HCT116 (cell line): ENCODE measurements around the gene MRRF.

Experiments
- ATF3 ChIP-seq: IDR thresholded peaks from 2 replicates; pipeline ENCODE4 v1.6.1; 2012
- CEBPB ChIP-seq: IDR thresholded peaks from 2 replicates; pipeline ENCODE4 v1.6.1; 2012; ENCODE audit warnings: low read depth
- CTCF ChIP-seq, 3 experiments: fragments of 200-600 bp in 1 of 3; sonication (generic) in 1 of 3; IDR thresholded peaks in 2 of 3; conservative IDR thresholded peaks in 1 of 3; 2 replicates each; pipeline ENCODE4 v1.5.1; 2012 to 2017; ENCODE audit warnings: low read depth in 2 of 3, low read length in 2 of 3, antibody characterized with exemption in 1 of 3, borderline replicate concordance in 1 of 3, control low read depth in 1 of 3, mild to moderate bottlenecking in 1 of 3, mixed read lengths in 1 of 3, mixed run types in 1 of 3, moderate library complexity in 1 of 3; ENCODE audit not compliant: insufficient read depth in 1 of 3
- EZH2 ChIP-seq: fragments of 200-600 bp; sonication (generic); IDR thresholded peaks from 2 replicates; pipeline ENCODE4 v1.6.1; 2017; ENCODE audit warnings: antibody characterized with exemption, mixed run types
- EZH2phosphoT487 ChIP-seq: fragments of 200-600 bp; IDR thresholded peaks from 2 replicates; pipeline ENCODE4 v1.6.1; 2018; ENCODE audit warnings: antibody characterized with exemption, borderline replicate concordance
- JUND ChIP-seq: IDR thresholded peaks from 2 replicates; pipeline ENCODE4 v1.6.1; 2012
- POLR2A ChIP-seq: IDR thresholded peaks from 2 replicates; pipeline ENCODE4 v1.7.0; 2011; ENCODE audit warnings: borderline replicate concordance; ENCODE audit not compliant: insufficient read depth, insufficient read length; ENCODE audit errors: extremely low read depth
- POLR2AphosphoS5 ChIP-seq: IDR thresholded peaks from 2 replicates; pipeline ENCODE4 v1.6.1; 2011; ENCODE audit warnings: mild to moderate bottlenecking, low read depth, low read length, moderate library complexity
- RAD21 ChIP-seq: IDR thresholded peaks from 2 replicates; pipeline ENCODE4 v1.6.1; 2012; ENCODE audit warnings: low read depth, mild to moderate bottlenecking
- SIN3A ChIP-seq: IDR thresholded peaks from 2 replicates; pipeline ENCODE4 v1.6.1; 2012; ENCODE audit warnings: low read depth
- SP1 ChIP-seq: IDR thresholded peaks from 2 replicates; pipeline ENCODE4 v1.6.1; 2012; ENCODE audit warnings: low read depth
- TCF7L2 ChIP-seq: IDR thresholded peaks from 2 replicates; pipeline ENCODE4 v1.7.0; 2011; ENCODE audit warnings: borderline replicate concordance, inconsistent platforms; ENCODE audit not compliant: insufficient read depth, insufficient read length; ENCODE audit errors: extremely low read depth
- ZBTB33 ChIP-seq: IDR thresholded peaks from 2 replicates; pipeline ENCODE4 v1.6.1; 2011; ENCODE audit warnings: mild to moderate bottlenecking, low read length, moderate library complexity; ENCODE audit not compliant: insufficient replicate concordance; ENCODE audit errors: extremely low read depth
- ZNF274 ChIP-seq: fragments of 200-500 bp; sonication (Bioruptor generic); IDR thresholded peaks from 2 replicates; pipeline ENCODE4 v1.6.1; 2014; ENCODE audit warnings: mild to moderate bottlenecking, low read depth, low read length, inconsistent platforms

- TF ChIP-seq EZH2 (no peak), POLR2AphosphoS5 (no peak), POLR2A (no peak), ATF3 (no peak), ZBTB33 (no peak), CTCF (IDR thresholded peaks at IDR 0.05 in 2 of 3, conservative IDR thresholded peaks at IDR 0.05 in 1 of 3; ENCODE audit: borderline replicate concordance in 1 of 3, insufficient read depth in 1 of 3, low read depth in 2 of 3, low read length in 2 of 3) (no peak), JUND (no peak), EZH2phosphoT487 (no peak), CEBPB (no peak), RAD21 (no peak), SP1 (no peak), ZNF274 (no peak), SIN3A (no peak), TCF7L2 (no peak)
Observed at GRCh38 chr9:122228191-122228567, 36.5 kb upstream of the MRRF start.
